Activated CD4-positive, alpha-beta memory T cell treated with anti-CD3 and anti-CD28 coated beads, Interleukin-2, amount 10 ng/mL, durations not matched to agents 7 days and 5 days (primary cell): ENCODE data around the gene KDSR. TPM values are rescaled to one million over a fixed set of nuclear protein-coding genes. Genes with fewer than 3 reads are reported as not detected.
A peak's percentile ranks its signal among the peaks of the same experiment; 100 is the strongest.

Experiments used
- CTCF ChIA-PET: fragments of 350-600 bp; sonication (Branson Sonifier 250); formaldehyde crosslinking; loops from one replicate; lab custom pipeline; 2021; ENCODE audit warnings: antibody characterized with exemption, inconsistent platforms; lab: Charles Lee
- POLR2A ChIA-PET: fragments of 350-600 bp; sonication (Branson Sonifier 250); formaldehyde crosslinking; loops from one replicate; lab custom pipeline; 2021; ENCODE audit warnings: antibody characterized with exemption; lab: Charles Lee
- DNase-seq: peaks from one replicate; pipeline ENCODE4 v3.0.0-alpha.2; 2020
- H3K27ac Mint-ChIP-seq: one replicate; pipeline ENCODE4 v1.8.0; 2021; ENCODE audit warnings: mild to moderate bottlenecking, mixed read lengths
- H3K27me3 Mint-ChIP-seq: one replicate; pipeline ENCODE4 v1.8.0; 2021; ENCODE audit warnings: mixed read lengths
- H3K36me3 Mint-ChIP-seq: one replicate; pipeline ENCODE4 v1.8.0; 2021; ENCODE audit warnings: low read depth, mixed read lengths
- H3K4me1 Mint-ChIP-seq: one replicate; pipeline ENCODE4 v1.8.0; 2021; ENCODE audit warnings: mixed read lengths
- H3K4me3 Mint-ChIP-seq: one replicate; pipeline ENCODE4 v1.8.0; 2021; ENCODE audit warnings: mild to moderate bottlenecking, mixed read lengths
- H3K9me3 Mint-ChIP-seq: one replicate; pipeline ENCODE4 v1.8.0; 2021; ENCODE audit warnings: mixed read lengths
- total RNA-seq, 2 experiments: library from RNA; stranded (reverse); gene quantifications; one replicate each; pipeline ENCODE4 v1.2.3, GENCODE V29; 2021

The KDSR gene, protein sequence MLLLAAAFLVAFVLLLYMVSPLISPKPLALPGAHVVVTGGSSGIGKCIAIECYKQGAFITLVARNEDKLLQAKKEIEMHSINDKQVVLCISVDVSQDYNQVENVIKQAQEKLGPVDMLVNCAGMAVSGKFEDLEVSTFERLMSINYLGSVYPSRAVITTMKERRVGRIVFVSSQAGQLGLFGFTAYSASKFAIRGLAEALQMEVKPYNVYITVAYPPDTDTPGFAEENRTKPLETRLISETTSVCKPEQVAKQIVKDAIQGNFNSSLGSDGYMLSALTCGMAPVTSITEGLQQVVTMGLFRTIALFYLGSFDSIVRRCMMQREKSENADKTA
- total RNA-seq: 10 to 100 TPM; 60.9 to 66.4 TPM

- no peaks in the 10 kb centered on the region for H3K27me3 Mint-ChIP-seq
- H3K9me3 Mint-ChIP-seq: peaks cover 20% of the 10 kb centered on the region
- H3K27ac Mint-ChIP-seq: peak within 1 kb of the TSS; percentile 77
- peak; percentile 87 for DNase-seq
- H3K4me1 Mint-ChIP-seq: peaks cover 48% of the 10 kb centered on the region
- peak within 1 kb of the TSS; percentile 92 for H3K4me3 Mint-ChIP-seq
- ChIA-PET POLR2A (interaction anchor here (0.6 to 2.1 kb wide), 8 partner anchors 11 to 164 kb away, joined by 3 to 10 read pairs (median 4); partner anchors contain the start of gene VPS4B), CTCF (interaction anchor here (0.6 to 1.0 kb wide), 2 partner anchors 45 to 351 kb away, joined by 3 read pairs; no protein-coding TSS in a partner anchor)
- H3K36me3 Mint-ChIP-seq: peaks cover 32% of the 10 kb centered on the region
These were observed at the start of gene KDSR for GRCh38 chr18:63367053-63367953. TSS of gene KDSR (minus strand) at chr18:63367206. CDS start at chr18:63367118, 88 bp downstream.

DNA sequence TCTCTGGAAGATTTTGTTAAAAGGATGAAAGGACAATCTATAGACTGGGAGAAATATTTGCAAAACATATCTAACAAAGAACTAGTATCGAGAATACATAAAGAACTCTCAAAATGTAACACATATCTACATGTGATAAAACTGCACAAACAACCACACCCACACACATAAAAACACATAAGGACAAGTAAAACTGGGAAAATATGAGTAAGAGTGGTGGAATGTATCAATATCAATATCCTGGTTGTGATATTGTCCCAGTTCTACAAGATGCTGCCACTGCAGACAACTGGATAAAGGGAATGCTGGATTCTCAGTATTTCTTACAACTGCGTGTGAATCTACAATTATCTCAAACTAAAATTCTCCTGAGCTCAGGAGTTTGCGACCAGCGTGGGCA, 45.9 kb upstream of the KDSR start:
- no peak for DNase-seq
- Mint-ChIP-seq H3K27ac (no peak overlapping the region), H3K4me3 (no peak overlapping the region), H3K4me1 (peaks cover 56% of the 10 kb centered on the region), H3K36me3 (peaks cover 50% of the 10 kb centered on the region), H3K9me3 (no peaks in the 10 kb centered on the region), H3K27me3 (no peaks in the 10 kb centered on the region)
- ChIA-PET POLR2A (interaction anchor here (7.1 kb wide), 1 partner anchor 10 kb away, joined by 83 read pairs; the partner anchor contains the start of gene VPS4B), CTCF (no interaction called here)

- H3K4me1 Mint-ChIP-seq: peaks cover 70% of the 10 kb centered on the region
- ChIA-PET CTCF (interaction anchor here (0.7 to 2.7 kb wide), 6 partner anchors 29 to 759 kb away, joined by 3 to 18 read pairs (median 4); no protein-coding TSS in a partner anchor), POLR2A (interaction anchor here (1.3 to 7.1 kb wide), 5 partner anchors 10 to 46 kb away, joined by 3 to 83 read pairs (median 7); partner anchors contain the start of gene VPS4B)
- peak overlapping the region; percentile 9 for H3K4me3 Mint-ChIP-seq
- H3K27ac Mint-ChIP-seq: peak overlapping the region; percentile 73
- no peak for DNase-seq
- H3K27me3 Mint-ChIP-seq: no peaks in the 10 kb centered on the region
- no peaks in the 10 kb centered on the region for H3K9me3 Mint-ChIP-seq
- peaks cover 68% of the 10 kb centered on the region for H3K36me3 Mint-ChIP-seq
These were observed 43.8 kb upstream of the KDSR start for GRCh38 chr18:63410792-63411191.

- Mint-ChIP-seq H3K27me3 (no peaks in the 10 kb centered on the region), H3K36me3 (peaks cover 63% of the 10 kb centered on the region), H3K9me3 (no peaks in the 10 kb centered on the region), H3K4me1 (peaks cover 66% of the 10 kb centered on the region), H3K4me3 (no peak overlapping the region), H3K27ac (peak overlapping the region; percentile 82)
- DNase-seq: peak; percentile 48
- CTCF ChIA-PET: interaction anchor here (1.0 to 2.7 kb wide), 3 partner anchors 13 to 69 kb away, joined by 3 to 18 read pairs (median 7); partner anchors contain the start of gene VPS4B
- POLR2A ChIA-PET: interaction anchor here (0.8 to 7.1 kb wide), 8 partner anchors 9 to 255 kb away, joined by 3 to 83 read pairs (median 3); partner anchors contain the start of genes BCL2 and VPS4B
These were observed 42.3 kb upstream of the KDSR start for GRCh38 chr18:63409301-63409700.

GRCh38 chr18:63407734-63408133, 40.7 kb upstream of the KDSR start:
- Mint-ChIP-seq H3K27ac (peak overlapping the region; percentile 29), H3K4me1 (peaks cover 55% of the 10 kb centered on the region), H3K9me3 (no peaks in the 10 kb centered on the region), H3K36me3 (peaks cover 69% of the 10 kb centered on the region), H3K27me3 (no peaks in the 10 kb centered on the region), H3K4me3 (no peak overlapping the region)
- CTCF ChIA-PET: interaction anchor here (1.1 kb wide), 1 partner anchor 253 kb away, joined by 3 read pairs; no protein-coding TSS in a partner anchor
- POLR2A ChIA-PET: interaction anchor here (0.8 to 7.1 kb wide), 3 partner anchors 15 to 66 kb away, joined by 3 to 83 read pairs (median 4); partner anchors contain the start of gene VPS4B
- no peak for DNase-seq

DNA sequence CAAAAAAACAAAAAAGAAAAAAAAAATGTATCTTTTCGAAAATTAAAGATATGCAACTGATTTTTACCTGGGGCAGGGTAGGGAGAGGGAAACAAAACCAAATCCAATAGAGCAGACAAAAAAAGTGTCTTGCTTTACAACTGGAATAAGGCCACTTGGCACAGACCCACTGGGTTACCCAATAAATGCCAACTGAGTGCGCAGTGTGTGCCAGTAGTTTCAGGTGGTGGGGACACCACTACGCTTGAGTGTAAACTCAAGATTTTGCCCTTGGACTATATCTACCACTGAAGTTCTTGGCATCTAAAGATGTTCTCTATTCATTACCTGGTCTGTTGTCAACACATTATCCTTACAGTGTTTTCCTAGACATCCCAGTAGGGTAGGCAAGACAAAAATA, 39.0 kb upstream of the KDSR start:
- POLR2A ChIA-PET: interaction anchor here (7.1 kb wide), 1 partner anchor 17 kb away, joined by 83 read pairs; the partner anchor contains the start of gene VPS4B
- DNase-seq: no peak
- Mint-ChIP-seq H3K36me3 (peaks cover 78% of the 10 kb centered on the region), H3K4me1 (peaks cover 49% of the 10 kb centered on the region), H3K4me3 (no peak overlapping the region), H3K27ac (no peak overlapping the region), H3K9me3 (no peaks in the 10 kb centered on the region), H3K27me3 (no peaks in the 10 kb centered on the region)
- CTCF ChIA-PET: no interaction called here

GRCh38 chr18:63402246-63403162, 35.5 kb upstream of the KDSR start:
- Mint-ChIP-seq H3K36me3 (peaks cover 77% of the 10 kb centered on the region), H3K9me3 (no peaks in the 10 kb centered on the region), H3K4me3 (no peak overlapping the region), H3K4me1 (peaks cover 35% of the 10 kb centered on the region), H3K27me3 (no peaks in the 10 kb centered on the region), H3K27ac (no peak overlapping the region)
- DNase-seq: no peak
- CTCF ChIA-PET: no interaction called here
- POLR2A ChIA-PET: interaction anchor here (1.6 kb wide), 1 partner anchor 39 kb away, joined by 3 read pairs; no protein-coding TSS in a partner anchor

DNA sequence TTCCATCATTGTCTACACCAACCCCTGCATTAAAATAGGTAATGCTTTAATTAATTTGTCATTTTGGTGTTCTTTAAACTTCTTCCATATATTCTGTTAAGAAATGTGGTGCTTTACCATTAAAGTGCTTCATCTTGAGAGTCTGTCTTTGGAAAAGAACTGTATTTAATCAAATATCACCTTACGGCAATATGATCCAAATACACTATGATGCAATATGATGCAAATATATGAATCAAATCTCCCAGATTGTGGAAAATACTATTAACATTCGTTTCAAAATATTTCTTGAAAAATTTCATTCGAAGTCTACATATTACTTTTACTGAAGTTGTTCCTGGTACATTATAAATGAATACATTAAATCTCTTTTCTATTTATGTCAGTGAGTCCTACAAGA, 32.3 kb upstream of the KDSR start:
- peak overlapping the region; percentile 47 for H3K27ac Mint-ChIP-seq
- H3K9me3 Mint-ChIP-seq: no peaks in the 10 kb centered on the region
- peaks cover 25% of the 10 kb centered on the region for H3K4me1 Mint-ChIP-seq
- H3K27me3 Mint-ChIP-seq: no peaks in the 10 kb centered on the region
- ChIA-PET CTCF (no interaction called here), POLR2A (no interaction called here)
- no peak overlapping the region for H3K4me3 Mint-ChIP-seq
- no peak for DNase-seq
- peaks cover 78% of the 10 kb centered on the region for H3K36me3 Mint-ChIP-seq

- Mint-ChIP-seq H3K4me3 (no peak overlapping the region), H3K4me1 (peaks cover 25% of the 10 kb centered on the region), H3K27ac (no peak overlapping the region), H3K36me3 (peaks cover 70% of the 10 kb centered on the region), H3K27me3 (no peaks in the 10 kb centered on the region), H3K9me3 (no peaks in the 10 kb centered on the region)
- no peak for DNase-seq
- ChIA-PET CTCF (no interaction called here), POLR2A (no interaction called here)
These were observed 30.3 kb upstream of the KDSR start for GRCh38 chr18:63397349-63397748.

GRCh38 chr18:63395503-63395902, 28.5 kb upstream of the KDSR start:
- H3K36me3 Mint-ChIP-seq: peaks cover 64% of the 10 kb centered on the region
- H3K27me3 Mint-ChIP-seq: no peaks in the 10 kb centered on the region
- no peak overlapping the region for H3K27ac Mint-ChIP-seq
- CTCF ChIA-PET: interaction anchor here (1.3 to 1.9 kb wide), 3 partner anchors 30 to 264 kb away, joined by 3 to 6 read pairs (median 3); no protein-coding TSS in a partner anchor
- H3K9me3 Mint-ChIP-seq: no peaks in the 10 kb centered on the region
- H3K4me3 Mint-ChIP-seq: no peak overlapping the region
- no peak for DNase-seq
- peaks cover 15% of the 10 kb centered on the region for H3K4me1 Mint-ChIP-seq
- POLR2A ChIA-PET: interaction anchor here (0.7 to 2.0 kb wide), 4 partner anchors 8 to 32 kb away, joined by 3 to 5 read pairs (median 3); no protein-coding TSS in a partner anchor

DNA sequence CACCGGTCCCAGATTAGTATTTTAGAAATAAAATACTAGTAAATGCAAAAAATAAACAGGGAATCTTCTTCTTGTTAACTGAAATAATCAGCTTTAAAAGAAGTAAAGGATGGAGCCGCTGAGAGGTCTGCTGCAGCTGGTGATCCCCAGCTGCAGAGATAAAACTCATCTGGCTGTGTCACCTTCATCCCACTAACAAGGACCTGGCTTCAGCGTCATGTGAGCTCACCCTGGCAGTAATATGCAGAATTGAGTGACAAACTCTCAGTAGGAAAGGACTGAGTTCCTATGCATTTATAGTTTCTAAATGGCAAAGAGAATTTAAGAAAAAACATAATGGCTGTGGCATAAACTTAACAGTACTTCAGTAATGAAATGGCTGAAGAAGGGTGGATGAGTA, 27.9 kb upstream of the KDSR start:
- POLR2A ChIA-PET: interaction anchor here (0.7 to 2.0 kb wide), 4 partner anchors 9 to 31 kb away, joined by 3 to 5 read pairs (median 3); no protein-coding TSS in a partner anchor
- Mint-ChIP-seq H3K4me1 (peaks cover 10% of the 10 kb centered on the region), H3K4me3 (no peak overlapping the region), H3K27ac (no peak overlapping the region), H3K36me3 (peaks cover 59% of the 10 kb centered on the region), H3K27me3 (no peaks in the 10 kb centered on the region), H3K9me3 (no peaks in the 10 kb centered on the region)
- CTCF ChIA-PET: interaction anchor here (1.3 to 1.9 kb wide), 3 partner anchors 29 to 264 kb away, joined by 3 to 6 read pairs (median 3); no protein-coding TSS in a partner anchor
- DNase-seq: no peak
